GM21381 (cell line): ENCODE results near the gene MOCS2.

Source experiments
- ATAC-seq: cut with Tn5 transposase; IDR thresholded peaks from one replicate; pipeline ENCODE4 v1.9.1; 2021; ENCODE audit warnings: mild to moderate bottlenecking, moderate library complexity; ENCODE audit not compliant: unreplicated experiment

MOCS2 gene

GRCh38 chr5:53055365-53055764 lies 54.2 kb downstream of the MOCS2 start:
- no peak for ATAC-seq

DNA sequence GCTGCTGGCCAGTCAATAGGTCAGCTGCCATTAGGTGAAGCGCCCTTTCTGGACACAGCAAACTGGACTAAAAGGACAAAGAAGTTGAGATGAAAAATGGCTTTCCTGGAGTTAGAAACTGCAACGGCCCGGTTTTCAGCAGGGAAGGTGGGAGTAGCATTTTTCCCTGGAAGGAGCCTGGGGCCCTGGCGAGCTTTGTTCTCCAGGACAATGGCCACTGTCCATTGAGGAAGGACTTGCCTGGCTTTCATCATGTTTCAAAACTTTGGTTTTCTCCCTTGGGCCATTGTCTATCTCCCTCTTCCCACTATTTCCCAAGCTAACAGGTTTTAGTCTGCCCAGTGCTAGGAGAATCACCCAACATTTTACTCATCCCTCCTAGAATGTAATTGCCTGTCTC lies 56.2 kb downstream of the MOCS2 start:
- no peak for ATAC-seq

GRCh38 chr5:53052499-53052898 lies 57.1 kb downstream of the MOCS2 start:
- ATAC-seq = no peak

DNA sequence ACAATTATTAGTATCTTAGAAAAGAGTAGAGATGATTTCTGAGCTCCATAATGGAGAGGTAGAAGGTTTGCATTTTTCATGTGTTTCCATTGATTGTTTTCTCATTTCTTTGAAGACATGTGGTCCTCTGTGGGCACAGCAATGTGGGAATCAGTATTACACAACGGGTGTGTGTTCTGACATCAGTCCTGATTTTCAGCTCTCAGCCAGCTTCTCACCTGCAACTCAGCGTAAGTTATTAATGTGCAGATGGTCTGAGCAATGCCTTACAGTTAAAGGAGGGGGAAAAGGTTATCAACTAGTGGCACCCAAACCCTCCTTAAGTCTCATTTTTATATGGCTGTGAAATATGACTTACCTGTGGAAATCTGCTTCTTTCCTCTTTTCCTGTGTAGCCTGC lies 61.3 kb downstream of the MOCS2 start:
- no peak for ATAC-seq
